GM21576 (cell line): ENCODE data around the gene PITPNM2.

Experiments
- ATAC-seq: cut with Tn5 transposase; IDR thresholded peaks from one replicate; pipeline ENCODE4 v1.9.1; 2021; ENCODE audit warnings: mild to moderate bottlenecking, moderate library complexity; ENCODE audit not compliant: unreplicated experiment

The PITPNM2 gene

GRCh38 chr12:123145211-123145610 lies 5.7 kb downstream of the PITPNM2 start:
- no peak for ATAC-seq

- no peak for ATAC-seq
Measured at GRCh38 chr12:123143736-123144461, 7.0 kb downstream of the PITPNM2 start.

DNA sequence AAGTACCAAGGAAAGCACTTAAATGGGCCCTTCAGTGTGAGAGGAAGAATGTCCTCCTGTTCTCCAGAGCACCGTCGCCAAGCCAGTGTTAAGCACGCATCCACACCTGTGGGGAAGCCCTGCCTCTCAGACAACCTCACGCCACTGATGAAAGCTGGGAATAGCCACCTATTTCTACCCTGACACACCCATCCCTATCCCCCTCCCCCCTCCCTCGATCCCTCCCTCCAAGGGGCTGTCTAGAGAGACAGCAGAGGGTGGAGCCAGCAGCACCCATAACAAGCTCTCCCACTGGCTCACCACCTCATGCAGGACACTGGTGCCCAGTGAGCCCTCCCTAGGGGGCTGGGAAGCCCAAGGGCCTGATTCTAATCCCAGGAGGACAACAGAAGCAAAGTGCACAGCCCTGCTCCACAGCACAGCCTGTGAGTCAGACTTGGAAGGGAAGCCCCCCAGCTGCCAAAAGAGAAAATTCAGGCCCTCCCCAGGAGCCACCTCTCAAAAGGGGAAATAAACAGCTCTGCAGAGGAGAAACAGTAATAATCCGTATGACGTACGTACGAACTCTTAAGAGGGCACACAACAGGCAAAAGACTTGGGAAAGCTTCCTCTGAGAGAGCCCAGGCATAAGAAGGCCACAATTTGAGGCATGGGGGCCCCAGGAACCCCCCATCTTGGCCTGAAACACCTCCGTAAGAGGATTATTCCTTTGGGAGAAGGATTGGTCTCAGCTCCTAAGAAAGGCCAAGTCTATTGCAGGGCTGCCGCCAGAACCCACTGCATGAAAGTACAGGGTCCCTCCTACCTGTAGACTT lies 7.8 kb downstream of the PITPNM2 start:
- ATAC-seq, result no peak

DNA sequence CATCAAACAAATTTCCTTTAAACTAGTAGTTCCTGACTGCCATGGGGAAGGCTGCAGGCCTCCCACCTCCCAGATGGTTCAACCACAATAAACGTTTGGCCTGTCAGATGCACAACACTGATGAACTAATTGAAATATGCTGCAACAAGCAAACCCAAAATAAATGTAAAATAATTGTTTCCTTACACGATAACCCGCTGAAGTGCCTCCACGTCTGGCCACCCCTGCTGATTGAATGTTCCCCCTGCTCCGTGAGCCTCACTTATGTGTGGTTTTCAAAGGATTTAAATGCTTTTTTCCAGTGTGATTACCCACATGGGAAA lies 8.4 kb downstream of the PITPNM2 start:
- ATAC-seq, result no peak

DNA sequence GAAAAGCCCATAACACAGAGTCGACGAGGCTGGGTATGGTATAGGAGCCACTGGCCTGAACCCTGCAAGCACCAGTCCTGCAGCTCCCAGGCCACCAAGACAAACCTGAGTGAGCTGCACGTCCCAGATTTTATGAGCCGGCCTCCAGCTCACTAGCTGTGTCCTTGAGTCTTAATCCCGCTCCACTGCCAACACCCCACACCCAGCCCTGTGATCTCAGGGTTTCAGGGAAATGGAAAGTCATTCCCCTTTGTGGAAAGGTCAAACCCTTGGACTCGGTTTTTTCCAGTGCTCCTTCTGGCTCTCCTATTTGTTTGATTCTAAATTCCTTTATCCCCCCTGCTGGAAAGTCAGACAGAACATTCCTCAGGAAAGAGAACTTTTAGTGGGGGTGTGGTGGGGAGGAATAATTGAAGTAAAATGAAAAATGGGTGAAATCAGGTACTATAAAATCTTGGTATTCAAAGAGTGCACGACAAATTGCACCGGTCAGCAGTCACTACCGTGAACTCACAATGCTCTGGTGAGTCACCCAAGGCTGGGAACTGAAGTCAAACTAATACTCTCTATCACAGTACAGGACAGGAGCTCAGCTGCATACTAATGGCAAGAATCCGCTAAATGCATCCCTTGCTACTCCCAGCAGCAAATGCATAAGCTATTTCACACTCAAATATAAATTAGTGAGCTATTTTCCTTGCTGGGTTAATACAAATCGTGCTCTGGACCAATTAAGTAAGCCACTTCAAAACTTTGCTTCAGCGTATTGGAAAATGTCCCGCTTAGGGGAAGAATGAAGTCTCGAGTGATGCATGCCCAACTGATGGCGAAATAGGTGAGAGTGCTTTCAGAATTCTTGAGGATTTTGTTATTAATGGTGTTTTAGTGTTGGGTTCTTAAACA lies 9.0 kb downstream of the PITPNM2 start:
- no peak for ATAC-seq

- ATAC-seq, result no peak
Measured at GRCh38 chr12:123140676-123141614, 9.9 kb downstream of the PITPNM2 start.

DNA sequence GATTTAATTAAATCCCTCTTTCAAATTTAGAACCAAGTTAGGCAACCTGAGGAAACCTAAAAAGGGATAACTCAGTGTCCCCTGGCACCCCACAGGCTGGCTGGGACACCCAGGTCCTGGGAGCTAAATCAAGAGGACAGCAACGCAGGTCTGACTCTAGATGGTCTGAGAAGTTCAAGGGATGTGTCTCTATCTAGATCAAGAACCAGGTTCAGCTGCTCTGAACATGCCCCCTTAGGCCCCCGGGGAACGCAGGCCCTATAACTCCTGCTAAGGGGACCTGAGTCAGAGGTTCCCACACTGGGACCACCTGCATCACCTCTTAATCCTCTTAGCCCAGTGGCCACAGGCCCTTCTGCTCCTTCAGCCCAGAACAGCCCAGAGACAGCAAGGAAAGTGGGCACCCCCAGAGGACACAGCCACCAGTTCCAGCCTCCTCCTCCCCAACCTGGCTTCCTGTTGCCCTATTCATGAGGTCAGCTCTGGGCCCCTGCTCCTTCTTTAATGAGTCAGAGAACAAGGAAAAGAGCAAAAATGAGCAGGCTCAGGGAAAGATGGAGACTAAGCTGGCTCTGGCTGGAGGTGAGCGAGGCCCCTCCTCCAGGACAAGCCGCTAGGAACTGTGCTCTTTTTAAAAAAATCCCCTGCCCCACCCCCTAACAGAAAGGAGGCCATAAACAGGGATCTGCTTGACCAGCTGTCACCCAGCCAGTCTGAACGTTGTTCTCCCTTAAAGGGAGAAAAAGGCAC lies 10.8 kb downstream of the PITPNM2 start:
- ATAC-seq, result no peak

DNA sequence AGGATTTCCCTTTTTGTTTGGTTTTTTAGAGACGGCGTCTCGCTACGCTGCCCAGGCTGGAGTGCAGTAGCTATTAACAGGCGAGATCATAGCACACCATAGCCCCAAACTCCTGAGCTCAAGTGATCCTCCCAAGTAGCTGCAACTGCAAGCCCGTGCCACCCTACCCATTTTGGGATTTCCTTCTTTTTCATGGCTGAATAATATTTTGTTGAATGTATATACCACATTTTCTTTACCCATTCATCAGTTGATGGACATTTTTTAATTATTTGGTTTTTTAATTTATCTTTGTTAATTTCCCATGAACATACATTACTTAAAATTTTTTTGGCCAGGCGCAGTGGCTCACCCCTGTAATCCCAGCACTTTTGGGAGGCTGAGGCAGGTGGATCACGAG lies 15.2 kb downstream of the PITPNM2 start:
- ATAC-seq, result no peak

DNA sequence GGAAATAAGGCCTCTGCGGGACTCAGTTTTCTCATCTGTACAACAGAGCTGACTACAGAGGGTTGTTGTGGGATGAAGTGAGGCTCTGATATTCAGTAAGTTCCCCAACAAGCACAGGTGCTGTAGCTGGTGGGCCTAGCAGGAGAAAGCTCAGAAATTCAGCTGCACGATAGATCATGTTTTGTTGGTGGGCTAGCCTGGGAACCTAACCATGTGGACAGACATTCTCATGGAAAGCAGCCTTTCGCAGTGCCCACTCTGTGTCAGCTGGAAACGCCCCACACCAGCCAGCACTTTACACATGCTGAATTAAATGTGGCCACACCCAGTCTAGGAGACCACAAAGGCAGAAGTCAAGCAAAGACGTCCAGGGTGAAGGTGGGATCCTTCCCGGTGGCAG lies 16.1 kb downstream of the PITPNM2 start:
- no peak for ATAC-seq

DNA sequence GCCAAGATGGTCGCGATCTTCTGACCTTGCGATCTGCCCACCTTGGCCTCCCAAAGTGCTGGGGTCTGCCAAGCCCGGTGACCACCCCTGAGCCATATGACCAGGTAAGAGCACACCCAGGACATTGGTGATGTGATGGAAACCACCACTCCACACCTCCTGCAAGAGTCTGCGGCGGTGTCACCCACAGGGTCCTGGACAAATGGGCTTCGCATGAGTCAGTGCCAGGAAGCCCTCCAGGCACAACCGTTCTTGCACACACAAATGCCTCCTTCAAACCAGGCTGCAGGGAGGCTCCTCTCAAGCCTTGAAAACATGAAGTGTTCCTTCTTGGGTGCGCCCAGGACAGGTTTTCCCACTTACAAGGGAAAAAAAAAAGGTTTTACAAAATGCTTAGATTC lies 16.6 kb downstream of the PITPNM2 start:
- no peak for ATAC-seq

DNA sequence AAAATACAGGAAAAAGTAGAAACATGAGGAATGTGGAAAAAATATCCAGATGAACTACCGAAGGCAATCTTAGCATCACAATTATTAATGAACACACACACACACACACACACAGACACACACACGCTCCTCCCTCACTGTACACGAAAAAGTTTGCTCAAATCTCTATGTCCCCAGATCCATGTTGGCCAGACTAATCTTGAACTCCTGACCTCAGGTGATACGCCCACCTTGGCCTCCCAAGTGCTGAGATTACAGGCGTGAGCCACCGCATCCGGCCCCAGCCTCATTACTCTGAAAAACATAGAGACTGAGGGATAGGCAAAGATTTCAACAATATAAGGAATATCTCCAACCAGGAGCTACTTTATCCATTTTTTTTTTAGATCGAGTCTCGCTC lies 17.2 kb downstream of the PITPNM2 start:
- ATAC-seq, result no peak

DNA sequence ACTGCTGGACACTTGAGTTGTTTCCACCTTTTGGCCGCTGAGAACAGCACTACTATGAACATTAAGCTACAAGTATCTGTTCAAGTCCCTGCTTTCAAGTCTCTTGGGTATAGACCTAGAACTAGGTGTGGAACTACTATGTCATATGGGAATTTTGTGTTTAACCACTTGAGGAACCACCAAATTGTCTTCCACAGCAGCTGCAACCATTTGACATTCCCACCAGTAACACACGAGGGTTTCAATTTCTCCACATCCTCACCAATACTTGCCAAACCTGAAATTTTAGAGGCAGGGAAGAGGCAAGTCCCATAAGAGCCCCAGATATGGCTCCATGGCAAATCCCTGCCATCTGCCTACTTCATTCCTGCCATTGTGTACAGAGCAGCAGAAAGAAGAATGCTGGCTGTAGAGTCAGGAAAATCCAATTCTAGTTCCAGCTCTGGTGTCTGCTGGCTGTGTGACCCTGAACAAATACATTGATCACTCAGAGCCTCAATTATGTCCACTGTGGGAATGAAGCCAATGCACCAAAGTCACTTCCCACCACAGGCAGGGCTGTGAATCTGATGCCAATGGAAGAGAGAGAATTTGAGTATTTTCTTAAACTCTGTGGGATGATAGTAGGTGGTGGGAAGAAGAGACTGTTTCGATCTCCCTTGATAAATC lies 17.8 kb downstream of the PITPNM2 start:
- no peak for ATAC-seq

GRCh38 chr12:123131879-123132402 lies 18.9 kb downstream of the PITPNM2 start:
- ATAC-seq, result no peak

GRCh38 chr12:123131291-123131832 lies 19.5 kb downstream of the PITPNM2 start:
- ATAC-seq, result no peak

DNA sequence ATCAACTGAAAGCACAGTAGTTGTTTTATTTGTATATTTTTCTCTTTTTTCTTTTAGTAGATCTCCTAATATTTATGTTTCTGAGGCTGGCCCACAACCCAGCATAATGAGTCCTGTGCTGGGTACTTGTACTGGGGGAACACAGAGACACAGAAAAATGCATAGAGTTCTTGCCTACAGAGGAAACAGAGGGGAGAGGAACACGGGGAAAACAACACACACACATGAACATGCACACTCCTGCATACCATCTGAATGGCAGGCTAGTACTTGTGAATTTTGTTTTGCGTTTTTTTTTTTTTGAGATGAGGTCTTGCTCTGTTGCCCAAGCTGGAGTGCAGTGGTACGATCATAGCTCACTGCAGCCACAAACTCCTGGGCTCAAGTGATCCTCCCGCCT lies 21.3 kb downstream of the PITPNM2 start:
- no peak for ATAC-seq

DNA sequence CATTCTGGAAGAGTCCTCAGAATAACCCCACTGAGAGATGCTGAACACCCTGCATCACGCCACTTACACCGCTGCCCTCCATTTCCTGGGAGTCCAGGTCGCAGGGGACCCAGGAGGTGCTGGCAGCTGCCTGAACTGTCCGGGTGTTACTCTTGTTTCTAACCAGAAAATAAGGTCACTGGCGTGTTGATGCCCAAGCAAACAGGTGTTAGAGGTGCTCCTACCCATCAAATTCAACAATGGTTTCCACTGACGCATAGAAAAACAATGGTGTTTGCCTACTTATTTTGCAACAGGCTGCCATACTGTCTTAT lies 23.8 kb downstream of the PITPNM2 start:
- no peak for ATAC-seq

DNA sequence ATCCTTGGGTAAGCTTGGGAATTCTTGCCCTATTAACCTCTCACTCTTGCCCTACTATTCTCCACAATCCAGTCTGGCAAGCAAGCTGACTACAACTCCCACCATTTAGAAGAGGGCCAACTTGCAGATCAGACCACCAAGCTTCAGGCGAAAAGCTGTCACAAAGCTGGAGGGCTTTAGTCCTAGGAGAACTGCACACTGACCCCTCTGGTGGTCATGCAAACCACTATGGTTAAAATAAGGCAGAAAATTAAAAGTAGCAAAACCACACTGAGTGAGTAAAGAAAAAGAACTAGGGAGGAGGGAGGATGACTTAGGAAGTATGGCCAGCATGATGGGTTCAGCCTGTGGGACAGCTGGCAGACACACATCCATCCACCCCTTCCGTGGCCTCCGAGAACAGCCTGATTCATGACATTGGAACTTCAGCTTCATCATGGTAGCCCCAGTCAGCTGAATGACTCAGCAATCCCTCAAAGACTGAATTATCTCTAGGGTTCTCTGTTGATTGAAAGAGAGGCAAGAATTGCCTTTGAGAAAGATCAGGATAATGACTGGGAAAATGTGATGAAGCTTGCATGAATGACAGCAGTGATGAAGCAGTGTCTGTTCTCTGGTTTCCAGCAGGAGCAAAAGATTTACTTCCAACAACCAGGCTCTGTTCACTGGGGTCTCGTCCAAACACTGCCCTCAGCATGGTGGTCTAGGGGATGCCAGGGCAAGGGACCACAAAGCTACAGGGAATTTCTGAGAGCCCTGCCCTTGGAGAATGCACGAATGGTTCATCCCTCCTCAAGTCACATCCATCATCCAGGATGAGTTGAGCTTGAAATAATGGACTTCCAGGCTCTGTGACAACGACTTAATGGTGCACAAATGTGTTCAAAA lies 24.4 kb downstream of the PITPNM2 start:
- no peak for ATAC-seq

DNA sequence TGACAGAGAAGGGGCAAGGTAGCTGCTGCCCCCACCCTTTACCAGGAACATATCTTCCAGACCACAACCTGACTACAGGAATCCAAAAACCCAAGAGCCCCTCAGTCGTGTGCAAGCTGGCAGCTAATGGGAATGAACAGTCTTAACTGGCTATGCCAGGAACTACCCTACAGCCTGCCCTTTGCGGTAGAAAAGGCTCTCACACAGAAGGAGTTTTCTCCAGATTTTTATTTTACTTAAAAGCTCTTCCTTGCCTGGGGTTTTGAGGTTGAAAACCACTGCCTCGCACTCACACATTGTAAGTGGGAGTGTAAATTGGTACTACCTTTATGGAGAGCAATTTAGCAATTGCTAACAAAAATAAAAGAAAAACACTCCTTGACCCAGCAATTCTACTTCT lies 28.3 kb downstream of the PITPNM2 start:
- ATAC-seq, result no peak
